CD1c-positive myeloid dendritic cell (primary cell): ENCODE measurements around the gene E2F3.
A peak's percentile ranks its signal among the peaks of the same experiment; 100 is the strongest.

Experiments used
- DNase-seq: peaks from one replicate; pipeline ENCODE4 v3.0.0-alpha.2; 2016; ENCODE audit errors: extremely low spot score

Gene E2F3

DNA sequence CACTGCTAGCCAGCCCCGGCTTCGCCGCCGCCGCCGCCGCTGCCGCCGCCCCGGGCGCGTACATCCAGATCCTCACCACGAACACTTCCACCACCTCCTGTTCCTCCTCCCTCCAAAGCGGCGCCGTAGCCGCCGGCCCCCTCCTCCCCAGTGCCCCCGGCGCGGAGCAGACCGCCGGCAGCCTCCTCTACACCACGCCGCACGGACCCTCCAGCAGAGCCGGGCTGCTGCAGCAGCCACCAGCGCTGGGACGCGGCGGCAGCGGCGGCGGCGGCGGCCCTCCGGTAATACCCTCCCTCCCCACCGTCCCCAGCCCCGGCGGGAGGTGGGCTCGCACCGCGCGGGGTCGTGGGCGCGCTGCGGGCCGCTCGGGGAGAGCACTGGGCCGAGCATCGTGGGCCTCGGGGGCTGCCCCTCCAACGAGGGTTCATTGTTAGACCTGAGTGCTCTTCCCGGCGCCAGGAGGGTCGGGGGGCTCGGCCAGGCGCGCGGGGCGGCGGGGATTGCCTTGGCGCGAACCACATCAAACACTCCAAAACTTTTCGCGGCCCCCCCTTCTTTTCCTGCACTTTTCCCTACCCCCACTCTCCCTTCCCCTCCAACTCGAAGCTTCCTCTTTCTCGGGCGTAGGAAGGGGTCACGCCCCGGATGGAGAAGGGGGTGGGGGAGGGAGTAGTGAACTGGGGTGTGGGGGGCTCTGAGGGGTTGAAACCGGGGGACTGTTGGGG, 827 bp downstream of the E2F3 start:
- peak; percentile 79 for DNase-seq

DNA sequence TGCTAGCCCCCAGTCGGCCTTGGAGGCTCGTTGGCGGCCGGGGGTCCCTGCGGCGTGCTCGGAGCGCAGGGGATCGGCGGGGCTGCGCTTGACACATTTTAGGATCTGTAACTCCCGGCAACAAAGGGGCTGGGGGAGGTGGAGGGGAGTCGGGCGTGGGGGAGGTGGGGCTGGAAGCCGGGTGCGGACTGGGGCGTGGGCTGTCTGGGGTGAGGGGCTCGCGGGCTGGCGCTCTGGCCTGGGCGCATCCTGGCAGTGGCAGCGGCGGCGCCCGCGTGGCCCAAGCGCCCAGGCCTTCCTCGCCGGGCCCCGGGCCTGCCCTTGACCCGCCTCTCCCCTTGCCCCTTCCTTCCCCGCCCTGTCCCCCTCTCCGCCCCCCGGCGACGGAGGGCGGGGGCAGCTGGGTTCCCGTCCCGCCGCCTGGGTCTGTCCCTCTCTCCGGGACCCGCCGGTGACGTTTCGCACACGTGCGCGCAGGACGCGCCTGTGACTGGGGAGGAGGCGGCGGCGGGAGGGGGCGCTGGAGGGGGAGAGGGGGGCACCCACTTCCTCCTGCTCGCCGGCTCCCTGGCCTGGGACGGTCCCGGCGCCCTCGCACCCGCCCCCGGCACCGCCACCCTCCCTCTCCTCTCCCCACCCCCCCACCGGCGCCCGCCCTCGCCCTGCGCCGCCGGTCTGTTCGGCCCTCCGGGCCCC, 1.5 kb downstream of the E2F3 start:
- peak; percentile 95 for DNase-seq

DNA sequence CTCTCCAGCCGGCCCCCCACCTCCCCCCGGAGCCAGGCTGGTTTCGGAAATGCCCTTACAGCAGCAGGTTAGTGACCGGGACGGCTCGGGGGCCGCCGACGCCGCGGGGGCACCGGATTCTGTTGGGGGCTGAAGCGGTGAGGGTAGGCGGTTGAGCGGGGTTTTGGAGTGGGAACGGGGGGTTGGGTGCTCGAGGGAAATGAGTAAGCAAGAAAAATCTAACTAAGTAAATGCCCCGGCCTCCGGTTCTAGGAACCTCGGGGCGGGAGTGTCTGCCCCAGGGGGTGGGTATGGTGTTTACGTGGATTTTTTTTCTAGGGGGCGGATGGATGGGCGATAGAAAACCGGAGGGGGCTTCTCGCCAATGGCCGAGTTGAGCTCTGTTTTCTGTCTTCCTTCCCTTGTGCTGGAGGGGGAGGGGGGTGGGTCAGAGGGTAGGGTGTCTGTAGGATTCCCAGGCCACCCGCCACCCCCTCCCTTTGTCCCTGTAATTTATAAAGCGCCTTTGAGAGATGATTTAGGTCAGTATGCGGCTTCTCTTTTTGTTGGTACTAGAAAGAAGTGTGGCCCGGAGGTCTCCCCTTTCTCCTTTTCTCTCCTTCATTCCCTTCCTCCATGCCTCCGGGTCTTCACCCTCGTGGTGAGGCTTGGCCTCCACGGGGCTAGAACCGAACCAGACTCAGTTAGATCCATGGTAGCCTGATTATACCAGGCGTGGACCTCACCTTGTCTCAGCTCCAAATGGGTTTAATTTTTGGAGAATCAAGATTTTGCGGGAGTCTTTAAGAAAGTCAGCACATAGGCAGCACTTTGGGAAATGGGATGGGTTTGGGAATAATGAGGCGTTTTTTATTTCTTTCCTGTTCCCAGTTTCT, 2.3 kb downstream of the E2F3 start:
- peak; percentile 58 for DNase-seq

DNA sequence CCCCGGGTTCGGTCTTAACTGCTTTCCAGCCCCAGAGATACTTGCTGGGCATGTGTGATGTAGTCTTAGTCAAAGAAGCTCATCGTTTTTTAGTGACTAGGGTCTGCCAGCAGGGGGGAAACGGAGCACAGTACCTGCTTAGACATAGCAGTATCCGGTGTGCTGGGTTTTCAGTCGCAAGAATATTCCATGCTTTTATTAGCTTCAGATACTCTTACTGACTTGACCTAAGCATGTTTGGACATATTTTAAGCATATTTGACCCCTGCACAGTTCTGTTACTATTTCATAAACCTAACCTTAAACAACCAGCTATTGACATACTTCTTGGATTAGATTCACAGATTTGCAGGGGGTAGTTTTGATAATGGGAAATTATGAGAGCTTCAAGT, 3.0 kb downstream of the E2F3 start:
- DNase-seq, result peak; percentile 57

DNA sequence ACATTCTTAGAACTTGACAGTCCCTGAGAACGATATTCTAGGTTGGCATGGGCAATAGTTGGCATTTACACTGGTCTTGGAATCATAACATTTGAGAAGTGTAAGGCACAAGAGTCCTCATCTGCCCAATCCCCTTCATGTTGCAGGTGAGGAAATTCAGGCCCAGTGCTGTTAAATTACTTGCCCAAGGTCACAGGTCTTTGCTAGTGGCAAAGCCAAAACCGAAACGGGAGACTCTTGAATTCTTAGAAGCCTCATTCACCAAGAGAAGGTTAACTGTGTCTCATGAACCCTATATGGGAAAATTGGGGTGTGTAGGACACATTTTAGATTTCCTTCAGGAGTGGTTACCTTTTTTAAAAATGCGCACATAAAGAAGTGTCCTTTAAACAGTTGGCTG, 7.2 kb downstream of the E2F3 start:
- DNase-seq, result no peak

DNA sequence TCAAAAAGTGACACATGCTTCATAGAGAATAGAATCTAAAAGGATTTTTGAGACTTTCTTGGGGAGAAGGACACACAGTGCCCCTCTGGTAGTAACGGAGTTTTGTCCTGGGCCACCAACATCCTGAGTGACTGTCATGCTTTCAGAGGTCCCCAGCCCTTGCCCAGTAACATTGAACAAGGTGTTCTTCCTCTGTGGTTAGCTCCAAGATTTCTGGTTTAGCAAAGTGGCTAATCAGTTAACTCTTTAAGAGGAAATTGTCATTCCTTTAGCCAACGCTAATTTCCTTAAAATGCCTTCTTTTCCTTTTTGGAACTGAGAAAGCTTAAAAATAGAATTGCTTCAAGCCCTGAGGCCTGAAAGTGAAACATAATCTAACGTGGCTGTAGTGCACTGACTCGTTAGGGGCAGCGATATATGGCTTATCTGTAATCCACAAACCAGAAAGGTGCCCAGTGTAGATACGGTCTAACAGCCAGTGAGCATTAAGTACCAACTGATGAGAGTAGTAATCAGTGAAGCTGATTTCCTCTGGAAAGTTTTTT, 7.8 kb downstream of the E2F3 start:
- no peak for DNase-seq

DNA sequence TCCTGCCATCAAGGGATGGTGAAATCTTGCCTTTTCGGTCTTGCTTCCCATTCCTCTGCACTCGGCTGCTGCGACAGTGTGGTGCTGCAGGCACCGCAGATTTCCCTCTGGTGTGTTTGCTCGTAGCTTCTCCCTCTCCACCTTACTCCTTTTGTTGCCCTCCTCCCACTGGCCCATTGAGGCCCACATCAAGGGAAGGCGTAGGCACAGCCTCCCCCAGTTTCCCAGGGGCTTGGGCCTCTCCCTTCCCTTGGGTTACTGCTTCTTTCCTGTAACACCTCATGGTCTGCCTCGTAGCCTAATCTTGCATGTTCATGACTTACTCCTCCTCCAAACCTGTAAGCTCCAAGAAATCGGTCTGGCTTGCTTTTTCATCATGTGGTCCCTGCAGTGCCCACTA, 9.9 kb downstream of the E2F3 start:
- no peak for DNase-seq

DNA sequence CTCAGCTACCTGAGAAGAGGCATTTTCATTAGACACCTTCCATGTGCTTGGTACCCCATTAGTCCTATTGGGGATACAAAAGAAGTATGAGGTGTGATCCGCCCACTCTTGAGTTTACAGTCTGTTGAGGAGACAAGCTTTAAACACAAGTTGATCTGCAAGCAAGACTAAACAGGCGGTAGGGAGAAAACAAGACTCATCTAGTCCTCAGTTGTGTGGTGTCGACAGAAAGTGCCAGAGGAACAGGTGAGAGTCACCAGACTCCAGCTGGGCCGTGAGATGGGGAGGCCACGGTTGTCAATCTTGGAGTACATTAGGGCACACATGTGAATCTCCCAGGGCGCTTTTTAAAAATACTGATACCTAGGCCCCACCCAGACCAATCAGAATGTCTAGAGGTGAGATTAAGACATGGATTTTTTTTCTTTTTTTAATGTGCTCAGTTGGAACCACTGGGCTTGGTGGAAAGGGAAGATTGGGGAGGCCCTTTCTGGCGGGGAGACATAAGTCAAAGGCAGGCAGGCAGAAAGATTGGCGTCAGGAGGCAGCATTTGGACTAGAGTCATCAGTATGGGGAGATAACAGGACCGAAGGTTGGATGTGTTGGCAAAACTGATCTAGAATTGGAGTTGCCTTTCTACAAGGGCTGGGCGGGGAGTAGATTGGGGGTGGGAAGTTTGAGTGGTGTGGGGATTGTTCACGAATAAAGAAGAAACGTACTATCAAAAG, 10.4 kb downstream of the E2F3 start:
- no peak for DNase-seq

DNA sequence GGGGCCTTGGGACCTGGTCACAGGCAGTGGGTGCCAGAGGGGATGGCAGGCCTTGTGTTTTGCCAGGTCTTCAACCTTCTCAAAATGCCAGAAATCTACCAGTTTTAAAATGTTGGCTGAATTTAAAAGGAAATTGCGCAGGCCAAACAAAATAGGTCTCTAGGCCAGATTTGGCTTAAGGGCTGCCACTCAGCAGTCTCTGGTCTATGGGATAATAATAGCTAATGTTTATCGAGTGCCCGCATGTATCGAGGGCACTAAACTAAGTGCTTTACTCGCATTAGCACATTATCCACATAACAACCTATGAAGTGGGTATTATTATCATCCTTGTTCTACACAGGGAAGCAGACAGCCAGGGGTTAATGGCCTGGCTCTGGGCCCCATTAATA, 11.0 kb downstream of the E2F3 start:
- DNase-seq, result no peak

DNA sequence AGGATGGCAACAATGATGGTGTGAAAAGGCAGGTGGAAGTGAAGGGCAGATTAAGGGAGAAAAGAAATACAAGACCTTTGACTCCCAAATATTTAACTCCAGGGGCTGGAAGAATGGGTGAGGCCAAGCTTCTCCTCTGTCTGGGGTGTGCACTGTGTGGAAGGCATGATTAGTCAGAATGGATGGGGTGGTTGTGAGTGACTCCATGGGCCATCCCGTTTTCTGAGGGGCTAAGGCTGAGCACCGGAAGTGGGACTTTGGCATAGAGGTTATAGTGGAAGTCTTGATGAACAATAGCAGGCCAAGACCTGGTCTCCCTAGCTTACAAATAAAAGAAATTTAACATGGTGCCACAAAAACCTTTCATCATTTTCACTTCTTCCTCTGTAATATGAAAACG, 12.1 kb downstream of the E2F3 start:
- DNase-seq, result no peak

DNA sequence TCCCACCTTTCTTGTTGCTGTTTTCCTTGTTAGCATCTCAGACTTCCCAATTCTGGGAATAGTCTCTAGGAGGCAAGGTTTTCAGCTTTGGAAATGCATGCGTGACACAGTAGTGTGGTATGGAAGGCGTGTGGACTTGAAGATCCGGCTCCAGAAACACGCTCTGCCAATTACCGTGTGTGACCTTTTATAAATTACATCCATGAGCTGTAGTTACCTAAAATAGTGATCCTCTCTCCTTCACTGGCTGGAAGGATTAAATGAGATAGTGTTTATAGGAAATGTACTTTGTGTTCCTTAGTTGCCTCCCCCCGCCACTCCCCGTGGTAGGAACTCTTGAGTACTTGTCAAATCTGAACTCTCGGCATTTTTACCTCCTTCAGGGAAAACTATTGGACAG, 13.0 kb downstream of the E2F3 start:
- no peak for DNase-seq

DNA sequence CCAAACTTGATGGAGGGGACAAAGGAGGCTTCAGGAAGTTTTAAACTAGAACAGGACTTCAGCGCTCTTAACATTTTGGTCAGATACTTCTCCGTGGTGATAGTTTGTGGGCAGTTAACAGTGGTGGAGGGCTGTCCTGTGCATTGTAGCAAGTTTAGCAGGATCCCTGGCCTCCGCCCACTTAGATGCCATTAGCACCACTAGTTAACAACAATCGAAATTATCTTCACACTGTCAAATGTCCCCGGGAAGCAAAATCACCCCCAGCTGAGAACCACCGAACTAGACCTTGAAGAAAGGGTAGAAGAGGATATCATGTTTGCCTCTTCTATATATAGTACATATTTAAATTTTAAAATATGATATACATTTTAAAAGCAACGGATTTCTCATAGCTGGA, 13.6 kb downstream of the E2F3 start:
- DNase-seq, result no peak

DNA sequence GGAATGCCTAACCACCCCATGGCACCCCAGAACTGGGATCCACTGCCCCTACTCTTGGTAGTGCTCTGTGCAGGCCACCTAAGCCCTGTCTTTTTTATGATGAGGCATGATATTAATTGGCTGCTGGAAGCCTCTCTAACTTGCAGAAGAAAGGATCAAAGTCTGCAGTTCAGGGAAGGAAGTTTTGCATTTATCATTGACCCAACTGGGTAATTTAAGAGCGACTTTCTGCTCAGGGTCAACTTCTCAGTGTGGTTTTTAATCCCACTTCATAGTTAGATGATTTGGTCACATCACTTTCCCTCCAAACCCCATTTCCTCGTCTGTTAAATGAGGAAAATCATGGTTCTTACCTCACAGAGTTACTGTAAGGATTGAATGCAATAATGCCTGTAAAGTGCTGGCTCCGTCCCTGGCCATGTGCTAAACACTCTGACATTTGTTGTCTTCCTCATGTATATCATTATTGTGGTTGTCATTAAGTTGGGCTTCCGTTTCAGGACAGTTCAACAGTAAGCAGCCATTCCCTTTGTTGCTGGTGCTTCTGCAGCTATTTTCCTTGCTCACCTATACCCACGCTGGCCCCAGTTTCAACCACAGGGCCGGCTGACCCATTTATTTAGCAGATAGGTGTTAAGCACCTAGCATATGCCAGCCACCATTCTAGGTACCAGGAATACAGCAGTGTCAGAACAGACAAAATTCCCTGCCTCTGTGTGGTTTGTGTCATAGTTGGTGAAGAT, 14.2 kb downstream of the E2F3 start:
- no peak for DNase-seq

DNA sequence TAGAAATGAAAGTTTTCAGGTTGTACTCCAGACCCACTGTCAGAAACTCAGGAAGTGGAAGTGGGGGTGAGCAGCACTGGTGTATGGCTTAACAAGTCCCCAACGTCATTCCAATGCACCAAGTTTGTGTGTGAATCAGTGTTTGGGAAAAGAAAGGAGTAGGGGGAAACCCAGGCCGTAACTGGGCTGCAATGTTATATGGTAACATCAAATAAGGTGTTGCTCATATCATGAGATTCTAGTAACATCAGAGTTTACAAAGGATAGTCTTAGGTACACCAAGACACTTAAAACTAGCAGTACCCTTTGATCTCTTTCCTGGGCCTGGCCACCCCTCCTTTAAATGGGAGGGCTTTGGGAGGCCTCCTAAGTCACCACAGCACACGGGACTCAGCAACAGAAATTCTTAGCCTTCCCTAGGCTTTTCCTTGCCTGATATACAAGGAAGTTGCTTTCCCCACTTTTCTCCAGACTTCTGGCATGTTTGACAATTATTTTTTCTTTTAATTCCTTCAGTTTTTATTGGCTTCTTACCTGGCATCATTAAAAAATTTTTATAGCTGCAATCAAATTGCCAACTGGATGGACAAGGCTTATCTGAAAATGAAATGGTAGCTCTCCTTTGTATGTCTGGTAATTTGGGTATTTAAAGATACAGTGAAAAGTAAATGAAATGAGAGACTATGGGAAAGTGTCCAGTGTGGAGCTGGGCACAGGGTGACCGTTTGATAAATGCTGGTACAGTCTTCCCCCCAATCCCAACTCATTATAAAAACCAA, 15.1 kb downstream of the E2F3 start:
- peak; percentile 32 for DNase-seq

DNA sequence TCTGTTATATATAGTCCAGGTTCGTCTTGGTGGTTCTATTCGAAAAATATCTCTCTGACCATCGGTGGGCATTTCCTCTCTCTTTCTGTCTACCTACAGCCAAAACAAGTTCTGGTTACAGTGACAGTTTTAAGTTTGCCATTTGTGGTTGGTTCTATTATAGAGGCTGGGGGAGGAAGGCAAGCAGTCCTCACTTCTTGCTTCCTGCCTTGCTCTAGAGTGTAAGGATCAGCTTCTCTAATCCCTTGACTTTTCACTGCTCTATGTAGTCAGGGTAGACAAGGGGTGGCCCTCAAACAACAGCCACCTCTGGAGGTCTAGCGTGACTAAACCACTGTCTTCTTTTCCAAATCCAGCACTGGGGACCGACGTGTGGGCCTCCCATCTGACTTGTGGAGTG, 16.1 kb downstream of the E2F3 start:
- DNase-seq, result no peak

DNA sequence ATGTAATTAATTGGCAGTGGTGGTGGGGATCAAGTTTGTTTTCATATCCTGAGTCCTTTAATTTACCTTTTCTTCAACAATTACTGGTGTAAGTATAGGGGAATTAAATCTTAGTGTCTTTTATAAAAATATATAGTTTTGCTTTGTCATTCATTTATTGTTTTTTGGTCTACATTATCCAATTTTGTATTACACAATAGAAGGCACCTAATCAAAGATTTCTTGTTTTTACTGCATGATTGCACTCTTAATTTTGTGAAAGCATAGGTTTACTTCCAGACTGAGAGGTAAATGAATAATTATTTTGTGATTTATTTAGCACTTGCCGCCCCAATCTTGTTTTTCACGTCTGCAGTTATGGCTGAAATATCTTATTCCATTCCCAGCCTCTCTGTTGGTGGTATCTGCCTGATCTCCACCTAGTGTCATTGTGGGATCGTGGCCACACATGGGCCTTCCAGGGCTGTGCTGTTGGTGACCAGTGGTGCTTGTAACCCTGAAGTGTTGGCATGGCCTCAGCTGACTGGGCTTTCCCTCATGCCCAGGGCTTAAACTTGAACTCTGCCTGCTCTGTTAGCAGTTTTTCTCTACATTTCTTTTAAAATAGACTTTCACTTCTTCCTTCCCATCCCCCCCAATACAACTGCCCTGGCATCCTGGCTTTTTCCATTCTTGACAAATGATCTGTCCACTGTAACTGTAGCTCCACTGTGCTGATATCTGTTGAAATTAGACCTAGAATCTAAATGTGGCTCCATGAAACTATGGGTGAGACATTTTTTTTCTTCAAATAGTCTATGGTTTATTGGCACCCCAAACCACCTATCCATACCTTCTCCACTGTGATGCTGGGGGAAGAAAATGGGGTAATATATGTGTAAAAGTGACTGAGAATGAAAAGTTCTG, 24.8 kb downstream of the E2F3 start:
- no peak for DNase-seq

DNA sequence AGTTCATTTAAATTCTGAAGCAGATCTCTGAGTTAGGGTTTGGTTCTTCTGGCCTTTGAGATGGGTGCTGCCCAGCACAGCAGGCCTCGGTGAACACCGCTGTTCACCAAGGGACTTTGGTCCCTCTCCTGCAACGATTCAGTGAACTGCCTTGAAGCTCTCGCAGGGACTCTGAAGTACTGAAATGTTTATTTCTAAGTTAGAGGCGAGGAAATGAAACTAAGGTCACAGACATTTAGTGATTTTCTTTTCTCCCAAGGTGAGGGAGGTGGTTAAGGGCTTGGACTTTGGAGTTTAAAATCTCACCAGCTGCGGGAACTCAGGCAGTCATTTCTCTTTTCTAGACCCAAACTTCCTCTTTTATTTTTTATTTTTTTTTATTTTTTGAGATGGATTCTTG, 26.2 kb downstream of the E2F3 start:
- no peak for DNase-seq

DNA sequence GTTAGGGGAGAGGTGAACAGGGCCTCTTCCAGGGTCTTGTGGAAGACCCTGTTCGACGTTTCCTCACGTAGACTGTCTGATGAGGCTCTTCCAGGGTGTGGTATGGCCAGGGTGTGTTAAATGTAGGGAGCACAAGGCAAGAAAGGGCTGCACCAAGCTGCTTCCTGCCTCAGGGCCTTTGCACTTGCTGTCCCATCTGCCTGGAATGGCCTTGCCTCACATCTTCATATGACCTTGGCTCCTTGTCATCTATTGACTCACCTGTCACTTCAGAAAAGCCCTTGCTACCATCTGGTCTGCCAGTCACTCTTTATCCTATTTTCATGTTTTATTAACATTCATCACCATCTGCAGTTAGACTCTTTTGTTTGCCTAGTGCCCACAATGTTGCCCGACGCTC, 31.0 kb downstream of the E2F3 start:
- no peak for DNase-seq

DNA sequence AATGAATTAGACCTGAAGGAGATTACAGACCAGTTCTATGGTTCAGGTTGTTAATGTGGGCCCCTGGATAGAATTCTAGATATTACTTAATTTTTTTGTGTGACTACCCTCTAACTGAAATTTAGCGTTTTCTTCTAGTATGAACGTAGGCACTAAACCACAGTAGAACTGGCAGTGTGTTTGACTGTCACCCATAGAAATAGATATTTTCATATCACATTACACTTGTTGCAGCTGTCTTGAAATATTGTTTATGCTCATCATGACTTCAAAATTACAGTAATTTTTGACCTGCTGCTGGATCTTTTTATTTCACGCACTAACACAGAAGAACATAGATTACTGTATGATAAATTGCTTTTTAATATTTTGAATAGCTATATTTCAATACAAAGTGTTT, 31.6 kb downstream of the E2F3 start:
- DNase-seq, result no peak
